Kidney (tissue), 14 donors: ENCODE results near the gene PXDN. TPM values are rescaled to one million over a fixed set of nuclear protein-coding genes. Genes with fewer than 3 reads are reported as not detected.

ENCODE experiments used
- DNase-seq, 5 donors: peaks; one replicate each; pipeline ENCODE4 v3.0.0-alpha.2; 2013 to 2020
- FAIRE-seq: peaks from 2 replicates; lab custom pipeline; 2012; peaks lifted over from hg19 to GRCh38; lab: Jason Lieb, UNC
- H3K27ac ChIP-seq, 2 donors: one replicate each; pipeline ENCODE4 v1.7.0; 2013; ENCODE audit warnings: low read depth in 2 of 2, low read length in 2 of 2, inconsistent platforms in 1 of 2
- H3K27me3 ChIP-seq: one replicate; pipeline ENCODE4 v1.7.1; 2013; ENCODE audit warnings: low read length, inconsistent platforms; ENCODE audit not compliant: control insufficient read depth, insufficient read depth
- H3K36me3 ChIP-seq, 3 donors: one replicate each; pipeline versions ENCODE4 v1.7.0 to v1.7.1; 2013; ENCODE audit warnings: low read length in 3 of 3, control low read depth in 1 of 3, inconsistent platforms in 1 of 3; ENCODE audit not compliant: insufficient read depth in 3 of 3, control insufficient read depth in 2 of 3
- H3K4me1 ChIP-seq, 3 donors: one replicate each; pipeline versions ENCODE4 v1.7.0 to v1.7.1; 2013; ENCODE audit warnings: low read length in 3 of 3, inconsistent platforms in 1 of 3, low read depth in 1 of 3; ENCODE audit not compliant: control insufficient read depth in 2 of 3, insufficient read depth in 2 of 3
- H3K4me3 ChIP-seq, 3 donors: one replicate each; pipeline versions ENCODE4 v1.7.0 to v1.8.1; 2013; ENCODE audit warnings: low read length in 3 of 3, control low read depth in 1 of 3, inconsistent platforms in 1 of 3
- H3K9ac ChIP-seq, 3 donors: one replicate each; pipeline versions ENCODE4 v1.7.0 to v1.7.1; 2013; ENCODE audit warnings: low read length in 3 of 3, control low read depth in 1 of 3, inconsistent platforms in 1 of 3
- H3K9me3 ChIP-seq, 3 donors: one replicate each; pipeline versions ENCODE4 v1.7.0 to v1.7.1; 2013; ENCODE audit warnings: low read length in 3 of 3, control low read depth in 1 of 3, inconsistent platforms in 1 of 3; ENCODE audit not compliant: control insufficient read depth in 2 of 3, insufficient read depth in 1 of 3
- CTCF ChIP-seq: IDR thresholded peaks from 3 replicates; pipeline ENCODE4 v1.5.1; 2012; ENCODE audit warnings: mild to moderate bottlenecking, moderate library complexity, borderline replicate concordance; ENCODE audit not compliant: insufficient read depth; ENCODE audit errors: extremely low read depth
- intact Hi-C: fragments of 100-400 bp; cut with DNase I; formaldehyde crosslinking; loops from one replicate; pipeline ENCODE4 v1.11.1; 2022
- polyA plus RNA-seq: library from polyadenylated mRNA; stranded (reverse); fragments of 350-450 nt; fragmentation: Illumina TruSeq; extraction: RNeasy Lipid Tissue Mini Kit (QIAGEN cat#74804); gene quantifications from one replicate; pipeline ENCODE4 v1.2.3, GENCODE V29; 2014; ENCODE audit warnings: low read depth, low replicate concordance; ENCODE audit not compliant: insufficient read depth
- total RNA-seq: library from RNA; stranded (reverse); fragmentation: NEBNext Ultra II Directional; extraction: Animal tissue kit (Norgen Biotek cat#: 25700); gene quantifications from one replicate; pipeline ENCODE4 v1.2.1, GENCODE V29; 2021
- donor health status: control.
- donor health status: control.
- donor health status: control.
- donor health status: control.
- donor health status: control.
- donor health status: DM: yes; HTN: yes; CAD: no.
- donor health status: Normal renal cell carcinoma (clear cell type).

PXDN gene
- total and polyA plus RNA-seq, 2 donors from 2014 or later: 4.7 to 42.3 TPM

GRCh38 chr2:1603521-1603920 is 140.8 kb downstream of the PXDN start:
- DNase-seq (peak in 1 of 5 donors; percentile 57), FAIRE-seq (no peak)
- Histone ChIP-seq H3K27ac (no peak overlapping the region), H3K27me3 (no peaks in the 10 kb centered on the region), H3K9me3 (no peaks in the 10 kb centered on the region), H3K36me3 (no peaks in the 10 kb centered on the region), H3K4me3 (no peak overlapping the region), H3K9ac (no peak overlapping the region), H3K4me1 (peaks cover 0 to 11% (median 3%) of the 10 kb centered on the region in 3 donors)
- TF ChIP-seq CTCF: no peak
- intact Hi-C loops: no loop called here

DNA sequence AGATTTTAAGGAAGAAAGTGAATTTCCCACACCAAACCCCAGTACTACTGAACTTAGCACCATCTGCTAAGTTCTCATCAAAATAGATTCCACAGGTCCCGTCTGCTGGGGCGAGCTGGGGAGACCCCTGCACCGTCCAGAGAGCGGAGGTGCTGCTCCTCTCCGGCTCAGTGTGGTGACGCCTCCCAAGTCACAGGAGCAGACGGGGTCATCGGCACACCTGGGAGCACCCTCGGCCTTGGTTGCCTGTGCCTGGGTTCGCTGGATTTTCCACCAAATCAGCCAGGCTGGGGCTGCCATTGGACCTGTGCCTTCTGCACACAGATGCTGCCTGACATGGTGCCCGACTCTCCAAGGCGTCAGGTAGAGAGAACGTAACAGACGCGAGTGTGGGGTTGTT is 141.3 kb downstream of the PXDN start:
- H3K9ac ChIP-seq: no peak overlapping the region
- H3K4me3 ChIP-seq: no peak overlapping the region
- DNase-seq (peak in 1 of 5 donors; percentile 66), FAIRE-seq (no peak)
- intact Hi-C loops: no loop called here
- no peaks in the 10 kb centered on the region for H3K36me3 ChIP-seq
- no peak for TF ChIP-seq CTCF
- H3K27ac ChIP-seq: no peak overlapping the region
- no peaks in the 10 kb centered on the region for H3K9me3 ChIP-seq
- H3K27me3 ChIP-seq: no peaks in the 10 kb centered on the region
- peaks cover 0 to 11% (median 3%) of the 10 kb centered on the region in 3 donors for H3K4me1 ChIP-seq

DNA sequence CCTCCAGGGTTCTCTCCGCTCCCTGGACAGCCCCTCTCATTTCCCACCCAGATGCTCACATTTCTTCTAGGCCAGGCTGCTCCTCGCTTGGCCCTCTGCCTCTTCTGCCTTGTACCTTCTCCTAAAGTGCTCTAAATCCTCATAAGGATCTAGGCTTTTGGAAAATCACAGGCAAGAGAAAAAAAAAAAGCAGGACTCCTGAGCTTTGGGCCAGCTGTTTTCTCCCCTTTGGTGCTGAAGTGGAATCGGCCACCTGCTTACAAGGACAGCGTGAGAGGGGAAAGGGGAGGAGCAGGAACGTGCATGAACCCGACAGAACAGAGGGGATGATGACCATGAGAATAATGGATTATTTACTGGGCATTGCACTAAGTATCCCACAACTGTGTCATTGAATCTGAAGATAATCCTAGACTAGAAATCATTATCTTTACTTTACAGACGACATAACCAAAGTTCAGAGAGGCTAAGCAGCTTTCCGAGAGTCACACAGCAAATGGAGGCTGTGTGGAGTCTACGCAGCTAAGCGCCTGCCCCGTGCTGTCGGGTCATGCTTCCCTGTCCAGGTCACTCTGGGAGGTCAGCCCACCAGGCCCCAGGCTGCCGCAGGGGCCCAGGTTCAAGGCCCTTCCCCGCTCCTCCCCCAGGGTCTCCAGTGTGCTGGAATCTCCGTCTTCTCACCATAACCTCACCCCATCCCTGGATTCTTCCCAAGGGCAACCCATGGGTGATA is 141.9 kb downstream of the PXDN start:
- Histone ChIP-seq H3K4me3 (no peak overlapping the region), H3K9me3 (no peaks in the 10 kb centered on the region), H3K27me3 (no peaks in the 10 kb centered on the region), H3K27ac (no peak overlapping the region), H3K9ac (no peak overlapping the region), H3K36me3 (no peaks in the 10 kb centered on the region), H3K4me1 (peaks cover 0 to 11% (median 3%) of the 10 kb centered on the region in 3 donors)
- intact Hi-C loops: no loop called here
- TF ChIP-seq CTCF: no peak
- DNase-seq (peak in 1 of 5 donors; percentile 24), FAIRE-seq (no peak)
